Esophagus mucosa (tissue), 1 donor: Measurements from ENCODE around the gene ANKRD7. TPM values are rescaled to one million over a fixed set of nuclear protein-coding genes. Genes with fewer than 3 reads are reported as not detected.

ENCODE experiments used
- ATAC-seq: fragments of 200-7000 bp; cut with Tn5 transposase; one replicate; pipeline ENCODE4 v1.9.1; 2020
- total RNA-seq: library from RNA; stranded (reverse); gene quantifications from one replicate; pipeline ENCODE4 v1.2.4, GENCODE V29; 2023
- donor health status: DM: yes; HTN: yes; CAD: no.

The ANKRD7 gene
- not detected for total RNA-seq

DNA sequence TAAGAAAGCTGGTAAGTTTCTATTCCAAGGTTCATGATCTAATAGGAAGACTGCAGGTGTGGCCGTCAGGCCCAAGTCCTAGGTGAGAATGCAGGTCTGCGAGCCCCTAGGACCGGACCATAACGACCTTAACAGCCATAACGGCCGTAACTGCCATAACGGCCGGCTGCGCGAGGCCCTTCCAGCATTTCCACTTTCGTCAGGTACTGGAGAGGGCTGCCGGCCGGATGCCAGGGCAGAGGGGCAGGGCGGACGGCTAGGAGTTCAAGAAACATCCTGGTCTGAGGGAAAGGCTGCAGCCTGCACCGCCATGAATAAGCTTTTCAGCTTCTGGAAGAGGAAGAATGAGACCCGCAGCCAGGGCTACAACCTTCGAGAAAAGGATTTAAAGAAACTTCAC lies at the start of gene ANKRD7:
Gene ANKRD7, plus strand, starts transcription at position 184 of the 400 bp plus-strand sequence. Its CDS starts 127 bp downstream, at position 311.
- ATAC-seq, result no peak

- ATAC-seq, result no peak
Observed at GRCh38 chr7:118175740-118176139, 48.8 kb upstream of the ANKRD7 start.

GRCh38 chr7:118179191-118179590 lies 45.3 kb upstream of the ANKRD7 start:
- ATAC-seq, result no peak

- ATAC-seq, result no peak
Observed at GRCh38 chr7:118182593-118183427, 41.7 kb upstream of the ANKRD7 start.

DNA sequence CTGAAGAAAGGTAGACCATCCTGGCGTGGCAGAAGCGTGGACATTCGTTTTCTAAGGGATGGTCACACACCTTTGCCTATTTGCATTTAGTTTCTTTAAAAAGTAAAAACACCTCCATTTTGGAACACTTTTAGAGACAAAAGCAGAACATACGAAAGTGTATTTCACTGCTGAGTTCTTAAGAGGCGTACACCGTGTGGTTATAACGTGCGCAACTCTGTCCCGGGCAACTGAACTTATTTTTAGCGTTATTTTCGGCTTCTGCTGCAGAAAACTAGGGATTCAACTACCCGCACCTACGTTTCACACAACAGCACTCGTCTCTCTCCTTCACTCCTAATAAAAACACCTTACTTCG lies 41.1 kb upstream of the ANKRD7 start:
- no peak for ATAC-seq

DNA sequence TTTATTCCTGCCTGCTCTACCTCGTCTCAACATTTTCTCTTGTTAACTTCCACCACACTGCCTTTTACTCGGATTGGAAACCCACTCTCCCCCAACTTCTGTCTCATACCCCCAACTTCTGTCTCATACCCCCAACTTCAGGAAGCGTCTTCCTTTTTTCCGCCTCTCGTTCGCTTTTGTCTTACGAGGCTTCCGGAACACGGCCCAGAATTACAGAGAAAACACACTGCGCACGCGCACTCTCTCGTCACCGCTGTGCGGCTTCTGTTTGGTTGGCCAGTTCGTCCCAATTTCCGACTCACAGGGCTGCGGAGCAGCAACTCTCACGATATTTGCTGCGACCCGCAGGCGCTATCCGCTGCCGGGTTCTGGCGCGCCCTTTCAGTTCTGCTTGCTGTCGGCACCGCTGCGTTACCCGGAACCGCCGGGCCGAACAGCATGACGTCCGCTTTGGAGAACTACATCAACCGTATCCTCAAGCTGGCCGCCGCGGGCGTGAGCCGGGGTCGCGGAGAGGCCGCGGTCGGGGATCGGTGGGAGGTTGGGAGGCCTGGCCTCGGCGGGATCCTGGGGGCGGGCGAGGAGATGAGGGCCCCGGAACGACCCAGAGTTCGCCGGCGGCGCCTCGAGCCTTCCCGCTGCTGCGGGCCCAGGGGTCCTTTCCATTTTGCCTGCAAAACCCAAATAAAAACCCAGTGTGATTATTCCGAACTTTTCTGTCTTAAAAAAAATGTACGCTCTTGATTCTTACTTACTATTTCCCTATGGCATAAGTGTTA lies 40.5 kb upstream of the ANKRD7 start, which contains the start of gene LSM8:
Gene LSM8, plus strand, starts transcription at position 379 of the 779 bp plus-strand sequence. Its CDS starts 60 bp downstream, at position 439.
- ATAC-seq, result peak; percentile 100

- no peak for ATAC-seq
Observed at GRCh38 chr7:118184565-118184940, 40.0 kb upstream of the ANKRD7 start.

DNA sequence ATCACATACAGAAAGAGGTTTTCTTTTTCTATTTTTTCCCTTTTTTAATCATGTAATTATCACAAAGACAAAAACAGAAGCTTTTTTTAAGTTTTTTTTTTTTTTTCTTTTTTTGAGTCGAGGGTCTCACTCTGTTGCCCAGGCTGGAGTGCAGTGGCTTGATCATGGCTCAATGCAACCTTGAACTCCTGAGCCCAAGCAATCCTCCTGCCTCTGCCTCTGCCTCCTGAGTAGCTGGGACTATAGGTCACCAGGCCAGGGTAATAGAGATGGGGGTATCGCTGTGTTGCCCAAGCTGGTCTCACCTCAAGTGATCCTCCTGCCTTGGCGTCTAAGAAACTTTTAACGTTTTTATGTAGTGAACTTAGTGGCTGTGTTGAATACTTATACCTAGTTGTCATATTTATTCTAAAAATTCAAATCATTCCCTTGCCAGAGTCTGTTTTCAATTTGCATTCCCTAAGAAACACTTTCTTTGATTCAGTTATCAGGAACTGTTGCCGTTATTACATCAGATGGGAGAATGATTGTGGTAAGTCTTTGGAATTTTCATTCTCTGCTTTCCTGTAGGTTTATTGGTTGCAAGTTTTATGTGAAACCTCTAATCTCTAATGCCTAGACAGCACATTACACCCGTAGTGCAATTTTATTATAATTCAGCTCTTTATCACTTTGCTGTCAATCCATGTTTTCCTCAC lies 39.2 kb upstream of the ANKRD7 start:
- no peak for ATAC-seq

- ATAC-seq, result no peak
Observed at GRCh38 chr7:118186501-118186900, 38.0 kb upstream of the ANKRD7 start.

DNA sequence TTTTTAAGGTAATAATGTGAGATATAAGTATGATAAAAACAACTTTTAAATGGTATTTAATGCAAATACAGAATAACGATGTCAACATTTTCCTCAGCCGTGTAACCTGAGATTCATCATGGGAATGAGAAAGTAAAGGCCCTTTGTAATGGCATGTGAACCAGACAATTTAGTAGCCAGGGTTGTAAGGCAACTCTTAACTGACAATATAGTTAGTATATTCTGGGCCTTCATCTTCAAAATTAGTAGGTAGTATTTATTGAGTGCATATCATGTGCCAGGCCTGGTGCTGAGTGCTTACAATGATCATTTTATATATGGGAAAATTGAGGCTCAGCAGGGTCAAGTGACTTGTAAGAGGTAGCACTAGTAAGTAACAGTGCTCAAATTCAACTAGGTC lies 29.9 kb upstream of the ANKRD7 start:
- no peak for ATAC-seq

GRCh38 chr7:118195837-118196474 lies 28.5 kb upstream of the ANKRD7 start:
- peak; percentile 61 for ATAC-seq

- no peak for ATAC-seq
Observed at GRCh38 chr7:118202061-118202460, 22.4 kb upstream of the ANKRD7 start.

DNA sequence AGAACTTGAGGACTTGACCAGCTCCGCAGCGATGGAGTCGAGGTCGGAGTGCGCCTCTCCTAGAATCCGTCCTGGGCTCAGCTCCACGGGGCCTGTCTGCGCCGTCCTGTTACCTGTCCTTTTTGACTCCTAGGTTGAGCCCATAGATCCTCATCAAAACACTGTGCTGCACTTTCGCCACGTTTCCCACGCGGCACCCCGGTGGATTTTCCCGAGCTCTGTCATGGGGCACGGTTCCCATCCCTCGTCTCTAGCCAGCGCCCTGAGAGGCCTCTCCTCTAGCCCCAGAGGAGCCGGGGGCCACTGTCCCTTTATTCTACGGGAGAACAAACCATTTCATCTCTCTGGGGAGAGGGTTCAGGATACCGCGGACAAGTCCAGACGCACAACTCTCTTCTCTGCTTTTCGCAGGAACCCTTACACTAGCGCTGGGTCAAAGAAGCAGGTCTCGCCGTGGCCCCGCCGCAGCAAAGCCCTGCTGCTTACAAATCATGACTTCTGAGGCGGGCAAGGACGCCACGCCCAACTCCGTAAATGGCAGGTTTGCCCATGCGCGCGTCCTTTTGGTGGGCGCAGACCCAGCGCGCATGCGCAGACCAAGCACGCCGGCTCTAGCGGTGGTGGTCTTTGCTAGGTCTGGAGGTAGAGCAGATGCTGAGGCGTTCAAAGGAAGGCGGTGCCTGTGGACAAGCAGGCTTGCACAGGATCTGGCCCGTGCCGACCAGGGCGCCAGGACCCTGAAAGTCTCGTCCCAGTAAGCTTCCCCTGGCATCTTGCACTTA lies 10.3 kb upstream of the ANKRD7 start:
- peak; percentile 75 for ATAC-seq

GRCh38 chr7:118214833-118215182 lies 9.7 kb upstream of the ANKRD7 start:
- ATAC-seq, result no peak

DNA sequence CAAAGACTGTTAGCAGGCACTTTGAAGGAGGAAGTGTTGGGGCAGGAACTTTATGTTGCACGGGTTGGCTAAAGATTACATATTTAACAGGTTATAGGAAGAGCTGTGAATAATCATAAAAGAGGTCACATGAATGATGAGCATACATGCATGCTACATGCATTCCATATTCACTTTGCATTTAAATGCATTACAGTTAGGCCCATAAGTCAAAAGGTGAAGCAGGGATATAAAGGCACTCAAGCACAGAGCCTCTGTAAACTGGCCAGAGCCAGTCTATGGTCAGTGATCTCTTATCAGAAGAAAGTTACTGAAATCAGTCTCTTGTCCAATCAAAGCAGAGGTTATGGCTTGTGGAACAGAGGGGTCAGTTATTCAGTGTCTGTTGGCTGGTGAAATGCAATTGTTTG lies 7.3 kb upstream of the ANKRD7 start:
- no peak for ATAC-seq

DNA sequence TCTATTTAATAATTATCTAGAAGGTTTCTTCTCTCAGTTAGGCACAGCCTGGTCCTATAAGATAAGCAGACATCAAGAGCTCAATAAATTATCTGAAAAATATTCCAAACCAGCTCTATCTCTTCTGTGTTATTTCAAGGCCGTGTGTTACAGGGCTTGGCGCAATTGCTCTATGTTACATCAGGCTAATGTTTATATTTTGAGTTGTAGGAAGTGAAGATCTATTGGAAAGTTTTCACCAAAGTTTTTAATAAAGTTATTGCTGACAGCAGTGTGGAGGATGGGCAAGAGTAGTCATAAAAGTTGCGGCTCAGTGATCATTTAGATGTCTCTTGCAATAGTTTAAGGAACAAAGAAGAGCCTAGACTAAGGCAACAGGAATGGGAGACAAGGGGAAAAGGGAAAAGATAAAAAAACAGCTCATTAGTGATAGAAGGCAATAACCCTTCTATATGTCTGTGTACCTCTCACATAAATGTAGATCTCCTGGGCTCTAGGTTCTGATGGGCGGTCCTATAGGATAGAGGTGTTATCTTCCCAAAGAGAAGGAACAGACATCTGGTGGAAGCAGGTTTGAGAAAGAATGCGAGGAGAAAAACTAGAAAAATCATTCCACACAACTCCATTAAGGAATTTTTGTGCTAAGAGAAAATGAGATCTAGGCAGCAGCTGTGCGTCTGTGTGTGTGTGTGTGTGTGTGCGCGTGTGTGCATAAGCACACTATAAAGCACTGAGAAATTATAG lies 5.9 kb upstream of the ANKRD7 start:
- no peak for ATAC-seq

DNA sequence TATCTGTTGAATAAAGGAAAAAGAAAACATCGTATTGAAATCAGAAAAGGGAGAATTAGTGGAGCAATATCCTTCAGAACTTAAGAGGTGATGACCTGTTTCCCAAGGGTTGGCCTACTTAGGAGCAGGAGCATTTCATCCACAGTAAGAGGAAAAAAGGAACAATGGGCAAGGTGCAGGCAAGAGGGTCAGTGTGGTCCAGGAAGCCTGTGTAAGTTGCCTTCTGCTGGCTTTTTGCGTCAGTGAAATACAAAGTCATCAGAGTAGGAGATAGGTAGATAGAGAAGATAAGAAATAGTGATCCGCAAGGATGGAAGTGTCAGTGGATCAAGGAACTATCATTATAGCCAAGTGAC lies 5.4 kb upstream of the ANKRD7 start:
- no peak for ATAC-seq

DNA sequence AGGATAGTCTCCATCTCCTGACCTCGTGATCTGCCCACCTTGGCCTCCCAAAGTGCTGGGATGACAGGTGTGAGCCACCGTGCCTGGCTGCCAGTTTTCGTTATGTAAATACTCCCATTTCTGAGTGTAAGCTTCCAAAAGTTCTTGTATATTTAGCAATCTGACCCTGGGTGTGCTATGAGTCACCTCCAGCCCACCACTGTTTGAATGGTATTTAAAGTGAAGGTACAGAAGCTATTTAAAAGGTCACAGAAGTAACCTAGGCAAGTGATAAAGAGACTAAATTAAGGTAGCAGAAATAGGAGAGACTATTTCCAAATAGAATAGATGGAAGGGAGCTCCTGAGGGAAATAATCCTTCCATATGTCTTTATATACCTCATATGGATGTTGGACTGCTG lies 3.9 kb upstream of the ANKRD7 start:
- ATAC-seq, result no peak

- no peak for ATAC-seq
Observed at GRCh38 chr7:118222591-118222990, 1.9 kb upstream of the ANKRD7 start.

DNA sequence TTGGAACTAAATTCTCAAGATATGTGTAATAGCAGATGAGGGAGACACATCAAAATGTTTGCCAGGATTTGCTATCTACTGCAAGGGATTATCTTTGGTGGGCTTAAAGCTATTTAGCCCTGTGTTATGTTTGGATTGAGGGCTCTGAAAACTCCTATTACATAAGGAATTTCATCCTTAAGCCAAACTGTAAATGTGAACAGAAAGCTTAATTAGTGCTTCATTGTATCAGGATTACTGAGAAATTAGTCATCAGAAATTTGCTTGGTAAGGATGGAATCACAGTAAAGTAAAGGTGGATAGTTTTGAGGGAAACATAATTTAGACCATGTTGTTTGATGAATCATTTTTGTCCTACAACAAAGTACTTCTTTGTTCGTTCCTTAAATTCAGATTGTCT lies 8.3 kb downstream of the ANKRD7 start:
- no peak for ATAC-seq

DNA sequence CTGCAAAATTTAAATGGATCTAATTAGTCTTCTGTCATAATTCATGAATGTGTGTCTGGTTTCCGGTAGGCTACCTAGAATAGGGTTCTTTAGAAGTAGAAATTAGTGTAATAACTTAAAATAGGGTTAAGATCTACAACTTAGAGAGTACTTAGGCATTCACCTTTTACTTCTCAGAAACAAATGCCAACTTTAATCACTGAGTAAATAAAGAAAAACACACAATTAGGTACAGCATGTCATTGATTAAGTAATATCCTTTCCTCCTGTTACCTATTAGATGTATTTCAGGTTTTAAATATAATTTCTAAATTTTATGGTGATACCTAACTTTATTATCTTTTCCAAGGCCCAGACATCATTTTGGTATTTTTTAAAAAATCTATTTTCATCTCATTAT lies 9.3 kb downstream of the ANKRD7 start:
- ATAC-seq, result no peak
